Esophagus squamous epithelium (tissue), 5 donors: ENCODE data around the gene PAX8. TPM values are rescaled to one million over a fixed set of nuclear protein-coding genes. Genes with fewer than 3 reads are reported as not detected.
A peak's percentile ranks its signal among the peaks of the same experiment; 100 is the strongest.

ENCODE experiments used
- DNase-seq: peaks from one replicate; lab custom pipeline; 2025; lab: John Stamatoyannopoulos, UW
- H3K27ac ChIP-seq, 4 donors: fragments of 200-600 bp; sonication (generic); one replicate each; pipeline ENCODE4 v1.5.1; 2016 to 2019; ENCODE audit warnings: mild to moderate bottlenecking in 1 of 4
- H3K27me3 ChIP-seq, 4 donors: fragments of 200-600 bp; sonication (generic); 1 replicate in 3 of 4; 2 replicates in 1 of 4; pipeline versions ENCODE4 v1.5.1 to v1.6.0; 2017 to 2021; ENCODE audit warnings: antibody characterized with exemption in 1 of 4
- H3K36me3 ChIP-seq, 3 donors: fragments of 200-600 bp; sonication (generic); one replicate each; pipeline ENCODE4 v1.5.1; 2016 to 2019
- H3K4me1 ChIP-seq, 3 donors: fragments of 200-600 bp; sonication (generic); one replicate each; pipeline ENCODE4 v1.5.1; 2017 to 2019
- H3K4me3 ChIP-seq, 4 donors: fragments of 200-600 bp; sonication (generic); 1 replicate in 3 of 4; 2 replicates in 1 of 4; pipeline ENCODE4 v1.5.1; 2016 to 2019; ENCODE audit warnings: mild to moderate bottlenecking in 2 of 4, moderate library complexity in 1 of 4
- H3K9me3 ChIP-seq, 3 donors: fragments of 200-600 bp; sonication (generic); one replicate each; pipeline ENCODE4 v1.5.1; 2016 to 2019
- CTCF ChIP-seq, 6 experiments: fragments of 450-650 bp in 4 of 6; fragments of 200-600 bp in 2 of 6; sonication (generic) in 2 of 6; IDR thresholded peaks; one replicate each; pipeline ENCODE4 v1.5.1; 2016 to 2019; ENCODE audit warnings: antibody characterized with exemption in 6 of 6, mild to moderate bottlenecking in 4 of 6, moderate library complexity in 4 of 6
- POLR2A ChIP-seq, 4 donors: fragments of 450-650 bp; IDR thresholded peaks; one replicate each; pipeline ENCODE4 v1.6.1; 2017; ENCODE audit warnings: antibody characterized with exemption in 4 of 4, mild to moderate bottlenecking in 4 of 4, moderate library complexity in 3 of 4
- WGBS, 2 donors: methylation state at CpG; one replicate each; pipeline ENCODE4 v1.1.5; 2018; 5-methylcytosine and 5-hydroxymethylcytosine counted together
- intact Hi-C: fragments of 100-400 bp; cut with DNase I; formaldehyde crosslinking; loops from one replicate; pipeline ENCODE4 v1.15.0; 2022
- total RNA-seq, 4 donors: library from RNA; depleted of rRNA; stranded (reverse); fragments of >200 nt; gene quantifications; one replicate each; pipeline ENCODE4 v1.1.0, GENCODE V29; 2016
- donor health status: DM: yes; HTN: yes; CAD: no.

Gene PAX8
- total RNA-seq, 4 donors from 2014 or later: 0.32 to 7.6 (median 2.7) TPM

GRCh38 chr2:113169586-113169985 is 109.1 kb downstream of the PAX8 start:
- 93% methylated on average over 3 of the region's 3 CpGs for WGBS, 2 donors
- H3K36me3 ChIP-seq: no peaks in the 10 kb centered on the region
- H3K27me3 ChIP-seq: no peaks in the 10 kb centered on the region
- no peaks in the 10 kb centered on the region for H3K9me3 ChIP-seq
- peaks cover 0 to 15% (median 4%) of the 10 kb centered on the region in 3 donors for H3K4me1 ChIP-seq
- DNase-seq: no peak
- no peak overlapping the region for H3K27ac ChIP-seq
- H3K4me3 ChIP-seq: no peak overlapping the region
- TF ChIP-seq POLR2A (IDR thresholded peaks at IDR 0.05) (no peak), CTCF (IDR thresholded peaks at IDR 0.05) (no peak)
- intact Hi-C loops: no loop called here

GRCh38 chr2:113169002-113169530 is 109.7 kb downstream of the PAX8 start:
- no peak for DNase-seq
- Histone ChIP-seq H3K27ac (no peak overlapping the region), H3K36me3 (no peaks in the 10 kb centered on the region), H3K4me1 (peaks cover 0 to 20% (median 9%) of the 10 kb centered on the region in 3 donors), H3K27me3 (no peaks in the 10 kb centered on the region), H3K9me3 (no peaks in the 10 kb centered on the region), H3K4me3 (no peak overlapping the region)
- TF ChIP-seq POLR2A (IDR thresholded peaks at IDR 0.05): no peak
- TF ChIP-seq CTCF (IDR thresholded peaks at IDR 0.05): no peak
- intact Hi-C loops: no loop called here
- 84 to 87% methylated on average over 6 to 8 of the region's 8 CpGs for WGBS, 2 donors

- 81 to 89% methylated on average over 4 to 5 of the region's 6 CpGs for WGBS, 2 donors
- no peak for DNase-seq
- H3K36me3 ChIP-seq: no peaks in the 10 kb centered on the region
- no peak overlapping the region for H3K27ac ChIP-seq
- H3K4me1 ChIP-seq: peaks cover 0 to 14% (median 10%) of the 10 kb centered on the region in 3 donors
- TF ChIP-seq POLR2A (IDR thresholded peaks at IDR 0.05): no peak
- TF ChIP-seq CTCF (IDR thresholded peaks at IDR 0.05): no peak
- no peaks in the 10 kb centered on the region for H3K27me3 ChIP-seq
- intact Hi-C loops: no loop called here
- H3K9me3 ChIP-seq: no peaks in the 10 kb centered on the region
- H3K4me3 ChIP-seq: no peak overlapping the region
These were observed 110.8 kb downstream of the PAX8 start for GRCh38 chr2:113167962-113168340.

DNA sequence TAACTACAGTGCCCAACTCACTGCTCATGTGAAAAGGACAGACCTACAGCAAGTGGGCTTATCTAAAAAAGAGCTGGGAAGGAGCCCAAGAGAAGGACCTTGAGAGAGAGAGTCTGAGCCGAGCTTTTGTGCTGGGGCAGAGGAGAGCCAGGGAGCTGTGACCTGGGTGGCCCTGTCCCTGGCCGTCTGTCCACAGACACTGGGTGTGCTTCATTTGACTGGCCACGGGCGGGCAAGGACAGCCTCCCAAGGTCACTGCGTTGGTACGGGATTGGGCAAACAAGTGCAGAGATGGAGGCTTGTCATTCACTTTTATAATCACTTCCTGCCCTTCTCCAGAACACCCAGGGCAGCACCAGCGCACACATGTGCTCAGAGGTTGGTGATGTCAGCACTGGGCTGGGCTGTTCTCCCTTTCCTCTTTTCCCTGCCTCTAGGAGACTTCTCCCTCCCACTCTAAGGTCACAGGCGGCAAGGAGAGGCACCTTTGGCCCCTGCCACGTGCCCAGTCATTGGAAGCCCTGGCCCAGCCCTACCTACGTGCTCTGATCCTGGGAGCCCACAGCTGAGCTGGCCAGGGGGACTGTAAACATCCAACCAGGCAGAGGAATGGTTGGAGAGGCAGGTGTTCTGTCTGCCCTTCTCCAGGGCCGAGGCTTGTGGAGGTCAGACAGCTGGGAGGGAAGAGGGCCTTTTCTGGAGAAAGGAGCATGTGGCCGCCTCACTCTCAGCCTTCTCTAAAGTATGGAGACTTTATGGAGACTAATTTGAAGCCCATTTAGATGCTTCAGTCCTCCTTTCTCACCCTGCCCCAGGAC is 111.4 kb downstream of the PAX8 start:
- DNase-seq: no peak
- WGBS, 2 donors: 65 to 82% methylated on average over 4 to 5 of the region's 12 CpGs
- intact Hi-C loops: no loop called here
- Histone ChIP-seq H3K27ac (peak overlapping the region in 1 of 4 donors; percentile 34), H3K4me3 (no peak overlapping the region), H3K27me3 (no peaks in the 10 kb centered on the region), H3K4me1 (peaks cover 0 to 10% (median 10%) of the 10 kb centered on the region in 3 donors), H3K36me3 (no peaks in the 10 kb centered on the region), H3K9me3 (no peaks in the 10 kb centered on the region)
- no peak for TF ChIP-seq CTCF (IDR thresholded peaks at IDR 0.05)
- no peak for TF ChIP-seq POLR2A (IDR thresholded peaks at IDR 0.05)

DNA sequence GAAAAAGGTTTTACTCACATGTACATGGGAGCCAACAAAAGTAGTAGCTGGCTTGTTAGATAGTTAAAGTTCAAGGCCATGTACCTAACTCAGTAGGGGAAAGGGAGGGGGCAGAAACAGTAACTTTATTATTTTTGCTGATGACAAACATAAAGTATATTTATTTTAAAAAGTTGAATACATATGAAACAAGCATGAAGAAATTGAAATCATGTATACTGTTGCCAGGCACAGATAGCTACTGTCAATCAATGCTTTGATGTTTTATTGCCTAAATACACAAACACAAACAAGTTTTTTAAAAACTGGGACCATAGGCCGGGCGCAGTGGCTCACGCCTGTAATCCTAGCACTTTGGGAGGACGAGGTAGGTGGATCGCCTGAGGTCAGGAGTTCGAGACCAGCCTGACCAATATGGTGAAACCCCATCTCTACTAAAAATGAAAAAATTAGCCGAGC is 112.5 kb downstream of the PAX8 start:
- intact Hi-C loops: no loop called here
- TF ChIP-seq CTCF (IDR thresholded peaks at IDR 0.05) (no peak), POLR2A (IDR thresholded peaks at IDR 0.05) (no peak)
- Histone ChIP-seq H3K27me3 (no peaks in the 10 kb centered on the region), H3K4me1 (peaks cover 0 to 10% (median 10%) of the 10 kb centered on the region in 3 donors), H3K9me3 (no peaks in the 10 kb centered on the region), H3K27ac (no peak overlapping the region), H3K4me3 (no peak overlapping the region), H3K36me3 (no peaks in the 10 kb centered on the region)
- no peak for DNase-seq
- 90 to 92% methylated on average over 7 of the region's 7 CpGs for WGBS, 2 donors
